ENCODE data around the gene NELFE.
"Not testable (repeated sequence)": the region's sequence is repeated elsewhere in the genome, so short reads cannot be mapped to it uniquely, and the experiment has no call there.

DNA sequence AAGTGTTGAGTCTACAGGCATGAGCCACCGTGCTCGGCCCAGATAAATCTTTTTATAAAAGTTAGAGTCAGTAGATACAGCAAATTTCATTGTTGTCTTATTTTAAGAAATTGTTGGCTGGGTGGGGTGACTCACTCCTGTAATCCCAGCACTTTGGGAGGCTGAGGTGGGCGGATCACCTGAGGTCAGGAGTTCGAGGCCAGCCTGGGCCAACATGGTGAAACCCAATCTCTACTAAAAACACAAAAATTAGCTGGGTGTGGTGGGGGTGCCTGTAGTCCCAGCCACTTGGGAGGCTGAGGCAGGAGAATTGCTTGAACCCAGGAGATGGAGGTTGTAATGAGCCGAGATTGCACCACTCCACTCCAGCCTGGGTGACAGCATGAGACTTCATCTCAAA lies 50.5 kb downstream of the NELFE start:
- TF ChIP-seq POLR2AphosphoS5 (IDR thresholded peaks at IDR 0.05; ENCODE audit: insufficient read depth in 1 of 2, low read depth in 1 of 2); POLR2A (IDR thresholded peaks at IDR 0.05): not testable (repeated sequence)
- TF ChIP-seq, protein P1, sequence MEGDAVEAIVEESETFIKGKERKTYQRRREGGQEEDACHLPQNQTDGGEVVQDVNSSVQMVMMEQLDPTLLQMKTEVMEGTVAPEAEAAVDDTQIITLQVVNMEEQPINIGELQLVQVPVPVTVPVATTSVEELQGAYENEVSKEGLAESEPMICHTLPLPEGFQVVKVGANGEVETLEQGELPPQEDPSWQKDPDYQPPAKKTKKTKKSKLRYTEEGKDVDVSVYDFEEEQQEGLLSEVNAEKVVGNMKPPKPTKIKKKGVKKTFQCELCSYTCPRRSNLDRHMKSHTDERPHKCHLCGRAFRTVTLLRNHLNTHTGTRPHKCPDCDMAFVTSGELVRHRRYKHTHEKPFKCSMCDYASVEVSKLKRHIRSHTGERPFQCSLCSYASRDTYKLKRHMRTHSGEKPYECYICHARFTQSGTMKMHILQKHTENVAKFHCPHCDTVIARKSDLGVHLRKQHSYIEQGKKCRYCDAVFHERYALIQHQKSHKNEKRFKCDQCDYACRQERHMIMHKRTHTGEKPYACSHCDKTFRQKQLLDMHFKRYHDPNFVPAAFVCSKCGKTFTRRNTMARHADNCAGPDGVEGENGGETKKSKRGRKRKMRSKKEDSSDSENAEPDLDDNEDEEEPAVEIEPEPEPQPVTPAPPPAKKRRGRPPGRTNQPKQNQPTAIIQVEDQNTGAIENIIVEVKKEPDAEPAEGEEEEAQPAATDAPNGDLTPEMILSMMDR (IDR thresholded peaks at IDR 0.05) = not testable (repeated sequence)

Measured in vagina (tissue), 2 donors.